Right kidney (tissue), 1 donor: Measurements from ENCODE around the gene ARID1B.

Experiments
- DNase-seq: peaks from one replicate; pipeline ENCODE4 v3.0.0-alpha.2; 2016

The ARID1B gene

GRCh38 chr6:157077251-157077650 is 300.1 kb downstream of the ARID1B start:
- DNase-seq: no peak

DNA sequence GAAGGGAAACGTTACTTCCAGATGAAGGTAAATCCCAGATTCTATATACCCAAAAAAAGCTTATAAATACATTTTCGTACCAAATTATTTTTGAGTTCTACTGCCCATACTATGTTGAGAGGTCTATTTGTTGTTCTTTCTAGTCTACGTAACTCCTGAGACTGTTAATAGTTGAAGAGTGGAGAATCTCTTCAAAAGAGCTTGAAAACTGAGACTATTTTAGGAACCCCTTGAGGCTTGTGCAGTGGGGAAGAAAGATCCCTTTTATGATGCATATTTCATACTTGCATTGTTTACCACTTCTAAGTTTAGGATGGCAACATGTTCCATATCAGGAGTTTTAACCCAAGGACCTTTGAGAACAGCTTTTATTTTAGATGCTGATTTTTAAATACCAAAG is 301.1 kb downstream of the ARID1B start:
- no peak for DNase-seq

DNA sequence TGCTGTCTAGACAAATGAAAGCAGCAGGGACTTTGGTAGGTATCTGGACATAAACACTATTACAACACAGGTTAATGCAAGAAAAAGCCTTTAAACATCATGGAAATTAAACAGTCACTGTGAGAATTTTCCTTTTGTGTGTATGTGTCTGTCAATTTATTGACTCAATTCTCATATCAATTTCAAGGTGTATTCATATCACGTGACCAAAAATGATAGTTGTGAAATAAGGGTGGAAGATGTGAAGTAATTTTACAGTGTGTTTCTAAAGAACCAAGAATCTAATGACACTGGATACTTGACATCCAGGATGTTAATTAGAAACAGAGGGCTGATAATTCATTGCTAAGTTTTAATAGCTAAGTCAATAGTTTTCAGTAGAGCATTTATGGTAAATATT is 302.1 kb downstream of the ARID1B start:
- no peak for DNase-seq

GRCh38 chr6:157079771-157080170 is 302.6 kb downstream of the ARID1B start:
- DNase-seq: no peak

DNA sequence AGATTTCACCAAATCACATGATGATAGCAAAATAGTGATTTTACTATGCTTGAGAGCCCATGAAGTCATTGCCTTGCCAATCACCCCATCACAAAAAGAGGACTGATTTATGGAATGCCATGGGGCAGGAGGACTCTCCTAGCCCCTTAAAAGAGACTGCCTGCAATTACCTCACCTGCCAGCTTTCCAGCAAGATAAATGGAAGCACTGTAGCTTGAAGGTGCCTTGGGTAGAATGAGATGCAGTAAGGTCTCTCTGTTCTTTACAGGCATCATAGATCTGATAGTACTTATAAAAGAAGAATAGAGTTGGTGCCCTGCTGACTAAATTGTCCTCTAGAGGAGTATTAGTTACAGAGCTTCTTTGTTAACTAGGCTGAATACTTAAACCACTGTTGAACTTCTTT is 303.8 kb downstream of the ARID1B start:
- DNase-seq: no peak

DNA sequence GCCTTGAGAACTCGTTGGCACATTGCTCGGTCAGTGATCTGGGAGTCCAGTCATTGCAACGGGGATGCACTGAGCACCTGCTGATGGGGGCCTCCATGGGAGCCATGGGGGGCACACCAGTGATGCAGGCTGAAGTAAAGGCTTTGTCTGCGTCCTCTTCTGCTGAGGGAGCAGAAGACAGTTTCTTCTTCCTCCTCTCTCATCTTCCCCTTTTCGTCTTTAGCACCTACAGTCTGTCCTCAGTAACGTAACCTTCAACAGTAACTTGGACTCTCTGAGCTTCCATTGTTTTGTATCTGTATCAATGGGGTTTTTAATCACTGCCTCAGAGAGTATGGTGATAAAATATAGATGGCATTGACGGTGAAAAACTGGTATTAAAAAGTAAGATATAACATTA is 306.2 kb downstream of the ARID1B start:
- no peak for DNase-seq

- DNase-seq: no peak
These were observed 309.5 kb downstream of the ARID1B start for GRCh38 chr6:157086632-157087031.

- DNase-seq: no peak
These were observed 310.8 kb downstream of the ARID1B start for GRCh38 chr6:157087974-157088373.

- DNase-seq: no peak
These were observed 311.7 kb downstream of the ARID1B start for GRCh38 chr6:157088841-157089240.

GRCh38 chr6:157089258-157089657 is 312.1 kb downstream of the ARID1B start:
- no peak for DNase-seq

DNA sequence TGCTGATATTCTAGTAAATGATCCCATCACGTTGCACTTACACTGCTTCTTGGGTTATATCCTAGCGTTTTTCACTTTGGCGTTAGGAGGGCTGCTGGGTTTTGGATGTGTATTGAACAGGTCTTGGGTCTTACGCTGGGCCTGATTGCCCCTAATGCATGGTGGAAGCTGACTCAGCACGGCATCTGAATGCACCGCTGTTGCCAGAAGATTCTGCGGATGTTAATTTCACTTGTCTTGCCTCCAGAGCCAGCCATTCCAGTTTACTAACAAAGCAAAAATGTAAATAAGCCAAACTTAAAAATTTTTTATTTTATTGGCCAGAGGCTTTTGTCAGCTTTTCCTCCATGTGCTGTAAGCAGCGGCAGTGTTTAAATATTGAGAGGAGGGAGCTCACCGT is 312.7 kb downstream of the ARID1B start:
- DNase-seq: no peak

- DNase-seq: no peak
These were observed 313.6 kb downstream of the ARID1B start for GRCh38 chr6:157090736-157091135.

DNA sequence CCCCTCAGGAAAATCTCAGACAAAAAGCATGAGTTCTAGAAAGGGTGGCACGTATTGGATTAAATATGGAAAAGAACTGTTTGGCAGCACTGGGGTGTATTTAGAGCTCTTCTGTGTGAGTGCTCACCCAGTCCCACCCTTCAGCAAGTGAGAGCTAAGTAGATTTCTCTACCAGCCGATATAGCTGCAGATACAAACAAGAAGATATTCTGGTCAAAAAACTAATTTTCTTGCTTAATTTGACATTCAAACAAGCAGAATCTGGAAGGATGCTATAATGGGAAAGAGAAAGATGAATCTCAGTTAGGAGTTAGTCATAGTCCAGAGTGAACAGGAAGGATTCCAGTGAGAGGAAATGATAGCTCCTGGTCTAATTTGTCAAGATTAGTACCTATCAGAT is 314.1 kb downstream of the ARID1B start:
- no peak for DNase-seq

- DNase-seq: no peak
These were observed 314.8 kb downstream of the ARID1B start for GRCh38 chr6:157091856-157092460.

- DNase-seq: no peak
These were observed 315.6 kb downstream of the ARID1B start for GRCh38 chr6:157092736-157093135.

- DNase-seq: no peak
These were observed 316.4 kb downstream of the ARID1B start for GRCh38 chr6:157093536-157093935.

DNA sequence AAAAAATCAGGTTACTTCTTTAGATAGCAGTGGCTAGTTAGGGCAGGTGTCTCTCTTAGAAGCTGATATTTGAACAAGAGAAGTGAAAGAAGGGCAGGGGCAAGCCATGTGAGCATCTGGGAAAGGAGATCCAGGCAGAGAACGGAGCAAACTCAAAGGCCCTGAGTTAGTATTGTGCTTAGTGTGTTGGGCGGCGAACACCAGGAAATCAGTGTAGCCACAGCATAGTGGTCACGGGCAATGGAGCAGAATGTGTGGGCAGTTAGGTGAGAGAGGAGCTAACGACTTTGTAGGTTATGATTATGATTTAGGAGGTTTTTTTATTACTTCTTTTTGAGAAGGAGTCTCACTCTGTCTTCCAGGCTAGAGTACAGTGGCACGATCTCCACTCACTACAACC is 316.9 kb downstream of the ARID1B start:
- no peak for DNase-seq

- no peak for DNase-seq
These were observed 317.9 kb downstream of the ARID1B start for GRCh38 chr6:157095084-157095483.

GRCh38 chr6:157095569-157095968 is 318.4 kb downstream of the ARID1B start:
- DNase-seq: no peak

GRCh38 chr6:157096105-157096504 is 318.9 kb downstream of the ARID1B start:
- no peak for DNase-seq

GRCh38 chr6:157096522-157096921 is 319.3 kb downstream of the ARID1B start:
- DNase-seq: peak; percentile 26

DNA sequence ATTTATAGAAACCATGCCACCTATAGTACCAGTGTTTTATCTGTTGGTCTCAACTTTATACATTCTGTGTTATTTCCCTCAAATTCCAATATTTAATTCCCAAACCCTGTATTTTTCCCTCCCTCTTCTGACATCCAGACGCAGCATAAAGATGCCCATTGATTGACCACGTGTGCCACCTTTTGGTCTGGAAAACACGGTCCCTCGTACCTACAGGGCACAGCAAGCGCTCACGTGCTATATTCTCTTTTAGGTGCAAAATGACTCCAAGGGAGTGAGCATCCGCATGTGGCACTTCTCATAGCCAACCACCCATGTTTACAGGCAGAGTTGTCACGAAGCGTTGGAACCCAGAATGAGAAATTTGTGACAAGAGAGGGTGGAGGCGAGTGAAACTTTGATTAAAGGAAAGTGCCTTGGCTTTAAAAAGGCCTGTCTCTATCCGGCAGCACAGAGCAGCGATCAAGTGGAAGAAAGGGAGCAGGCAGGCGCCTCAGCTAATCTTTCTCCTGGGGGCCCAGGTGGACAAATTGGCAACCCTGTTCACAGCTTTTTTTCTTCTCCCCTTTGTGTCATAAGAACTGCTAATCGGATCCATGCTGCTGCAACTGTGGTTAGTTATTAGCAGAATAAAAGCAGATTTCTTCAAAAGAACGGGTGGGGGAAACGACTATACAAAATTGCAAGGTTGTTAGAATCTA is 320.2 kb downstream of the ARID1B start:
- no peak for DNase-seq

DNA sequence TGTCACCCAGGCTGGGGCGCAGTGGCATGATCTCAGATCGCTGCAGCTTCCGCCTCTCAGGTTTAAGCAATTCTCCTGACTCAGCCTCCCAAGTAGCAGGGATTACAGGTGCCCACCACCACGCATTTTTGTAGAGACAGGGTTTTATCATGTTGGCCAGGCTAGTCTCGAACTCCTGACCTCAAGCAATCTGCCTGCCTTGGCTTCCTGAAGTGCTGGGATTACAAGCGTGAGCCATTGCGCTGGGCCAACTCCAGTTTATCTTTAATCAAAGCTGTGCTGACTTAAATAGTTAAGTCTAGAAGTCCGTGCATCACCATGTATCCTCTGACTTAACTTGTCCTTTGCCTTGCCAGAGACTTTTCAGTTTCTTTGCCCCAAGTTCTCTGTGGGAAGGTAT is 321.8 kb downstream of the ARID1B start:
- no peak for DNase-seq

DNA sequence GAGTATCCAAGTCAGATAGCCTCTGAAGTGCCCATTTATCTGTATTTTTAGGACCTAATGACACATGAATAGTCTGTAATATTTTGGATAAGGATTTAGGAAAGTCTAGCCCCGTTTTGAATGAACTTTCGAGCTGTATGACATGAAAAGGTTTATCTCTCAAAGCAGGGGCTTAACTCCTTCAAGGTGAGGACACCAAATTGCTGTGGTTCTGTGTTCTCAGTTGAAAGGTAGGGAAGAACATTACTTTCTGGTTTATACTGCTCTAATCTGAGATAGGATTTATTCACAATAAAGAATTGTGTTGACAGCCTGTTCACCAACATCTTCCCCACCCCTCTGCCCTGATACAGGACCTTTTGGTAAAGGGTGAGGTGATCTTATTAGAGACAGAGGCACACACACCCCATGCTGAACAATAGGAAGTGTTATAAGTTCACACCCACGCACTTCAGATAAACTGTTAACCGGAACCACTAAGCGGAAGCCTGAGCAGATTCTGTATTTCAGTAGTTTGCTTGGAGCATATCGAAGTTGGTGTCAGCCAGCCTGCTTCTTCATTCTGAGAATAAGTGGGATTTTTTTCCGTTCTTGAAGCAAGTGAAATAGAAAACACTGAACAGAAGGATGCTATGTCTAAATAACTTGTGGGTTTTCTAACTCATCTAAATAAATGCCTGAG is 322.9 kb downstream of the ARID1B start:
- no peak for DNase-seq
